ENCODE data around the gene RPLP2. TPM values are rescaled to one million over a fixed set of nuclear protein-coding genes. Genes with fewer than 3 reads are reported as not detected.

Gene RPLP2
- total and polyA plus RNA-seq, 4 experiments from 2014 or later = 1,822 to 5,155 (median 4,314) TPM

- Mint-ChIP-seq H3K9me3 (peaks cover 0 to 1% (median 0%) of the 10 kb centered on the region in 8 donors), H3K27ac (peak overlapping the region in 1 of 7 donors; percentile 78), H3K4me1 (peaks cover 4 to 29% (median 15%) of the 10 kb centered on the region in 4 donors), H3K27me3 (no peaks in the 10 kb centered on the region), H3K4me3 (no peak overlapping the region), H3K36me3 (peaks cover 0 to 17% of the 10 kb centered on the region in 2 donors)
- no peak for DNase-seq
- Histone ChIP-seq H3K4me3 (ENCODE audit: low read length in 2 of 2) (no peak overlapping the region), H3K9me3 (ENCODE audit: control insufficient read depth in 1 of 2, low read length in 2 of 2) (no peaks in the 10 kb centered on the region), H3K4me1 (ENCODE audit: insufficient read depth, low read length) (peaks cover 31% of the 10 kb centered on the region), H3K36me3 (ENCODE audit: insufficient read depth, low read length) (peaks cover 13% of the 10 kb centered on the region), H3K27me3 (ENCODE audit: insufficient read depth, low read length) (no peaks in the 10 kb centered on the region), H3K27ac (ENCODE audit: low read depth, low read length) (no peak overlapping the region)
- intact Hi-C loops (cut with micrococcal nuclease) = no loop called here
- ChIA-PET CTCF (ENCODE audit: partially characterized antibody) (no interaction called here), POLR2A (ENCODE audit: partially characterized antibody) (no interaction called here)
Observed at GRCh38 chr11:839280-839623, 29.5 kb downstream of the RPLP2 start.

- CTCF ChIA-PET (ENCODE audit: partially characterized antibody) = interaction anchor here (1.1 kb wide), 1 partner anchor 21 kb away, joined by 4 read pairs; the partner anchor contains the start of gene PNPLA2
Observed at GRCh38 chr11:839875-840617, 30.3 kb downstream of the RPLP2 start.

GRCh38 chr11:841981-842369 is 32.2 kb downstream of the RPLP2 start:
- Mint-ChIP-seq H3K27ac (peak overlapping the region; percentile 66 to 89 (median 84)), H3K9me3 (peaks cover 0 to 1% (median 0%) of the 10 kb centered on the region in 8 donors), H3K4me1 (peaks cover 4 to 35% (median 15%) of the 10 kb centered on the region in 4 donors), H3K4me3 (peak overlapping the region; percentile 84 to 89 (median 86)), H3K36me3 (peaks cover 0 to 17% of the 10 kb centered on the region in 2 donors), H3K27me3 (peaks cover 0 to 2% of the 10 kb centered on the region in 2 donors)
- H3K9me3 ChIP-seq (ENCODE audit: control insufficient read depth in 1 of 2, low read length in 2 of 2) = no peaks in the 10 kb centered on the region
- no peak for DNase-seq
- H3K27ac ChIP-seq (ENCODE audit: low read depth, low read length) = peak overlapping the region; percentile 77
- CTCF ChIA-PET (ENCODE audit: partially characterized antibody) = interaction anchor here (1.4 kb wide), 1 partner anchor 209 kb away, joined by 5 read pairs; no protein-coding TSS in a partner anchor
- peak overlapping the region; percentile 57 to 97 for H3K4me3 ChIP-seq (ENCODE audit: low read length in 2 of 2)
- peaks cover 31% of the 10 kb centered on the region for H3K4me1 ChIP-seq (ENCODE audit: insufficient read depth, low read length)
- POLR2A ChIA-PET (ENCODE audit: partially characterized antibody) = interaction anchor here (1.1 to 5.2 kb wide), 7 partner anchors 10 to 336 kb away, joined by 3 to 67 read pairs (median 8); partner anchors contain the start of genes CD151, CHID1, PNPLA2 and RPLP2
- intact Hi-C loops (cut with micrococcal nuclease) = loop anchor here (1.0 to 2.0 kb wide), 3 partner anchors 23 to 85 kb away; partner anchors contain the start of gene RPLP2
- H3K27me3 ChIP-seq (ENCODE audit: insufficient read depth, low read length) = no peaks in the 10 kb centered on the region
- H3K36me3 ChIP-seq (ENCODE audit: insufficient read depth, low read length) = peaks cover 13% of the 10 kb centered on the region

More at GRCh38 chr11:839875-840617, 30.3 kb downstream of the RPLP2 start:
- Mint-ChIP-seq H3K4me3 (peak overlapping the region; percentile 20 to 89 (median 72)), H3K27ac (peak overlapping the region in 4 of 7 donors; percentile 52 to 78 (median 68)), H3K4me1 (peaks cover 4 to 31% (median 15%) of the 10 kb centered on the region in 4 donors), H3K36me3 (peaks cover 0 to 17% of the 10 kb centered on the region in 2 donors), H3K27me3 (no peaks in the 10 kb centered on the region), H3K9me3 (peaks cover 0 to 1% (median 0%) of the 10 kb centered on the region in 8 donors)
- Histone ChIP-seq H3K27me3 (ENCODE audit: insufficient read depth, low read length) (no peaks in the 10 kb centered on the region), H3K9me3 (ENCODE audit: control insufficient read depth in 1 of 2, low read length in 2 of 2) (no peaks in the 10 kb centered on the region), H3K4me3 (ENCODE audit: low read length in 2 of 2) (no peak overlapping the region), H3K36me3 (ENCODE audit: insufficient read depth, low read length) (peaks cover 13% of the 10 kb centered on the region), H3K4me1 (ENCODE audit: insufficient read depth, low read length) (peaks cover 31% of the 10 kb centered on the region), H3K27ac (ENCODE audit: low read depth, low read length) (no peak overlapping the region)
- intact Hi-C loops (cut with micrococcal nuclease) = no loop called here
- DNase-seq = no peak
- POLR2A ChIA-PET (ENCODE audit: partially characterized antibody) = interaction anchor here (4.8 to 5.2 kb wide), 2 partner anchors 8 to 20 kb away, joined by 57 to 67 read pairs; partner anchors contain the start of genes CD151 and PNPLA2

- peaks cover 0 to 1% (median 0%) of the 10 kb centered on the region in 8 donors for H3K9me3 Mint-ChIP-seq
- no peaks in the 10 kb centered on the region for H3K27me3 ChIP-seq (ENCODE audit: insufficient read depth, low read length)
- peaks cover 4 to 35% (median 15%) of the 10 kb centered on the region in 4 donors for H3K4me1 Mint-ChIP-seq
- H3K27ac Mint-ChIP-seq = peak within 1 kb of the TSS; percentile 66 to 89 (median 84)
- peak; percentile 83 to 94 (median 85) for DNase-seq
- ChIA-PET POLR2A (ENCODE audit: partially characterized antibody) (interaction anchor here (0.5 to 5.2 kb wide), 16 partner anchors 10 to 555 kb away, joined by 3 to 67 read pairs (median 4); partner anchors contain the start of genes CD151, CHID1, PHRF1 and PNPLA2), CTCF (ENCODE audit: partially characterized antibody) (interaction anchor here (0.9 kb wide), 1 partner anchor 733 kb away, joined by 3 read pairs; no protein-coding TSS in a partner anchor)
- peak within 1 kb of the TSS; percentile 77 for H3K27ac ChIP-seq (ENCODE audit: low read depth, low read length)
- peaks cover 0 to 15% of the 10 kb centered on the region in 2 donors for H3K36me3 Mint-ChIP-seq
- no peaks in the 10 kb centered on the region for H3K9me3 ChIP-seq (ENCODE audit: control insufficient read depth in 1 of 2, low read length in 2 of 2)
- H3K27me3 Mint-ChIP-seq = peaks cover 0 to 2% of the 10 kb centered on the region in 2 donors
- intact Hi-C loops (cut with micrococcal nuclease) = loop anchor here (1.0 to 2.0 kb wide), 3 partner anchors 23 to 84 kb away; partner anchors contain the start of gene RPLP2
- H3K4me3 ChIP-seq (ENCODE audit: low read length in 2 of 2) = peak within 1 kb of the TSS; percentile 57 to 97
- H3K4me1 ChIP-seq (ENCODE audit: insufficient read depth, low read length) = peaks cover 31% of the 10 kb centered on the region
- peak within 1 kb of the TSS; percentile 84 to 89 (median 86) for H3K4me3 Mint-ChIP-seq
- peaks cover 13% of the 10 kb centered on the region for H3K36me3 ChIP-seq (ENCODE audit: insufficient read depth, low read length)
Observed at GRCh38 chr11:842370-843002, 32.7 kb downstream of the RPLP2 start, which contains the start of the genes POLR2L and TSPAN4. TSS of gene POLR2L (minus strand) at chr11:842529. CDS start at chr11:842508, 21 bp downstream. TSS of gene TSPAN4 (plus strand) at chr11:842852. CDS start at chr11:850305, 7,453 bp downstream.

GRCh38 chr11:843086-843734 is 33.4 kb downstream of the RPLP2 start:
- peak overlapping the region in 4 of 7 donors; percentile 35 to 80 (median 48) for H3K27ac Mint-ChIP-seq

More at GRCh38 chr11:843086-843734, 33.4 kb downstream of the RPLP2 start:
- peaks cover 4 to 35% (median 15%) of the 10 kb centered on the region in 4 donors for H3K4me1 Mint-ChIP-seq
- H3K9me3 Mint-ChIP-seq = peaks cover 0 to 1% (median 0%) of the 10 kb centered on the region in 8 donors
- Histone ChIP-seq H3K27ac (ENCODE audit: low read depth, low read length) (no peak overlapping the region), H3K9me3 (ENCODE audit: control insufficient read depth in 1 of 2, low read length in 2 of 2) (no peaks in the 10 kb centered on the region), H3K27me3 (ENCODE audit: insufficient read depth, low read length) (no peaks in the 10 kb centered on the region), H3K4me3 (ENCODE audit: low read length in 2 of 2) (peak overlapping the region; percentile 6 to 97), H3K4me1 (ENCODE audit: insufficient read depth, low read length) (peaks cover 31% of the 10 kb centered on the region), H3K36me3 (ENCODE audit: insufficient read depth, low read length) (peaks cover 13% of the 10 kb centered on the region)
- peaks cover 0 to 14% of the 10 kb centered on the region in 2 donors for H3K36me3 Mint-ChIP-seq
- ChIA-PET CTCF (ENCODE audit: partially characterized antibody) (interaction anchor here (0.9 kb wide), 1 partner anchor 732 kb away, joined by 3 read pairs; no protein-coding TSS in a partner anchor), POLR2A (ENCODE audit: partially characterized antibody) (interaction anchor here (0.5 to 5.2 kb wide), 15 partner anchors 11 to 555 kb away, joined by 3 to 67 read pairs (median 4); partner anchors contain the start of genes CD151, CHID1, PHRF1 and PNPLA2)
- intact Hi-C loops (cut with micrococcal nuclease) = loop anchor here (2.0 kb wide), 1 partner anchor 84 kb away; no protein-coding TSS in a partner anchor
- H3K4me3 Mint-ChIP-seq = peak overlapping the region; percentile 62 to 78 (median 75)
- H3K27me3 Mint-ChIP-seq = peaks cover 0 to 2% of the 10 kb centered on the region in 2 donors
- no peak for DNase-seq
